ENCODE data around the gene GRAMD2A. TPM values are rescaled to one million over a fixed set of nuclear protein-coding genes. Genes with fewer than 3 reads are reported as not detected.

The GRAMD2A gene
- total and polyA plus RNA-seq, 10 of the 15 experiments (the other 5 are each of a cell fraction or from before 2014, with no cell fraction given), result 0.02 to 0.35 TPM; not detected in 8

GRCh38 chr15:72230197-72231065, 32.8 kb upstream of the GRAMD2A start (continued):
- no peak for TF ChIP-seq MAX (IDR thresholded peaks at IDR 0.05; ENCODE audit: low read depth, low read length)
- 0 out of 2 replicates have a peak, but pooled peaks have one; percentile 36 for TF ChIP-seq MEF2A (IDR thresholded peaks at IDR 0.05; ENCODE audit: insufficient read depth, low read depth, low read length)
- TF ChIP-seq CBX3 (IDR thresholded peaks at IDR 0.05; ENCODE audit: borderline replicate concordance, low read depth), result no peak
- no peak for TF ChIP-seq ZNF24 (IDR thresholded peaks at IDR 0.05)

- FAIRE-seq (no peak), DNase-seq (ENCODE audit: low read depth, low spot score) (no peak), ATAC-seq (no peak)
- intact Hi-C loops (cut with micrococcal nuclease; ENCODE audit: unreplicated experiment) (loop anchor here (5.0 kb wide), 1 partner anchor 242 kb away; the partner anchor contains the start of gene ARIH1), in situ Hi-C loops (cut with MboI) (no loop called here)
- peaks cover 73% of the 10 kb centered on the region for H3K79me2 ChIP-seq (ENCODE audit: control insufficient read depth, insufficient read depth, low read length)
- H3K36me3 ChIP-seq (ENCODE audit: control insufficient read depth in 2 of 2, insufficient read depth in 2 of 2, low read length in 1 of 2), result peaks cover 0 to 14% of the 10 kb centered on the region in 2 experiments; a peak in 2 of 4 replicates
- BruUV-seq (replicated peaks), result no TSS peak
- ChIA-PET CTCF (interaction anchor here (0.5 to 1.1 kb wide), 3 partner anchors 10 to 483 kb away, joined by 3 read pairs; no protein-coding TSS in a partner anchor), RAD21 (ENCODE audit: unreplicated experiment) (interaction anchor here (0.6 to 1.6 kb wide), 4 partner anchors 28 to 1695 kb away, joined by 3 to 5 read pairs (median 3); no protein-coding TSS in a partner anchor), SMC1A (ENCODE audit: uncharacterized antibody, unreplicated experiment) (no interaction called here), POLR2A (interaction anchor here (0.5 to 1.3 kb wide), 3 partner anchors 37 to 43 kb away, joined by 3 read pairs; no protein-coding TSS in a partner anchor)
- H3K27ac ChIP-seq (ENCODE audit: control insufficient read depth, insufficient read depth), result peak overlapping the region; percentile 97
- peaks cover 9% of the 10 kb centered on the region; the same call in 1 of the 2 replicates for H3K4me1 ChIP-seq (ENCODE audit: control insufficient read depth, insufficient read depth, low read length)
- no peaks in the 10 kb centered on the region for H4K20me1 ChIP-seq (ENCODE audit: control insufficient read depth, insufficient read depth)
- peak overlapping the region; percentile 95 for H3K9ac ChIP-seq (ENCODE audit: control insufficient read depth, insufficient read depth, low read length)
- peak overlapping the region; percentile 96 for H3K4me3 ChIP-seq
- peak overlapping the region; percentile 51; the same call in 1 of the 2 replicates for H3K4me2 ChIP-seq (ENCODE audit: control insufficient read depth, insufficient read depth)
- WGBS (ENCODE audit: insufficient coverage, insufficient replicate concordance, low lambda C conversion rate, missing lambda C conversion rate), result under 1% methylated on average over 21 of the region's 29 CpGs
- TF ChIP-seq BACH1 (IDR thresholded peaks at IDR 0.05; ENCODE audit: borderline replicate concordance) (no peak), ZBED1 (IDR thresholded peaks at IDR 0.05; ENCODE audit: borderline replicate concordance) (no peak), CBX3 (IDR thresholded peaks at IDR 0.05; ENCODE audit: borderline replicate concordance, low read depth) (no peak), NR2F1 (conservative IDR thresholded peaks at IDR 0.05) (peak; percentile 53; the same call in 1 of the 2 replicates), CBFB (IDR thresholded peaks at IDR 0.05; ENCODE audit: low read depth) (no peak), SMARCA5 (IDR thresholded peaks at IDR 0.05) (peak; percentile 25; the same call in 1 of the 2 replicates), CREM (IDR thresholded peaks at IDR 0.05; ENCODE audit: low read depth) (no peak), GATAD2B (conservative IDR thresholded peaks at IDR 0.05; ENCODE audit: low read depth) (peak; percentile 54; the same call in 1 of the 2 replicates), BHLHE40 (IDR thresholded peaks at IDR 0.05; ENCODE audit: borderline replicate concordance in 1 of 2, low read depth in 2 of 2, low read length in 1 of 2) (no peak), PKNOX1 (IDR thresholded peaks at IDR 0.05) (no peak), EGR1 (IDR thresholded peaks at IDR 0.05; ENCODE audit: borderline replicate concordance in 1 of 2, low read depth in 2 of 2, low read length in 2 of 2) (no peak), POLR2AphosphoS5 (IDR thresholded peaks at IDR 0.05; ENCODE audit: low read length) (no peak), PBX3 (IDR thresholded peaks at IDR 0.05; ENCODE audit: insufficient replicate concordance, low read depth, low read length) (no peak), MXI1 (IDR thresholded peaks at IDR 0.05; ENCODE audit: low read depth, low read length) (peak; percentile 18; the same call in 1 of the 2 replicates)
- no peaks in the 10 kb centered on the region for H3K27me3 ChIP-seq (replicated peaks in 1 of 2; ENCODE audit: control insufficient read depth in 2 of 2, insufficient read depth in 2 of 2, low read length in 1 of 2)
- no peak overlapping the region for H2AFZ ChIP-seq (ENCODE audit: control insufficient read depth, low read depth, low read length)
- H3K9me3 ChIP-seq (replicated peaks; ENCODE audit: control insufficient read depth, insufficient read depth, low read length), result no peaks in the 10 kb centered on the region
Observed at GRCh38 chr15:72229947-72230196, 32.3 kb upstream of the GRAMD2A start.
